Tibial nerve (tissue), 3 donors: ENCODE data around the gene MRPL1.

Experiments used
- EP300 ChIP-seq, 2 donors: sonication (generic); formaldehyde crosslinking; IDR thresholded peaks; one replicate each; pipeline ENCODE4 v1.6.1; 2017; ENCODE audit warnings: antibody characterized with exemption in 2 of 2, mild to moderate bottlenecking in 1 of 2
- POLR2A ChIP-seq, 2 donors: fragments of 450-650 bp; IDR thresholded peaks; one replicate each; pipeline ENCODE4 v1.6.1; 2017; ENCODE audit warnings: antibody characterized with exemption in 2 of 2, mild to moderate bottlenecking in 2 of 2, moderate library complexity in 2 of 2

GRCh38 chr4:77833126-77833724 lies 29.4 kb upstream of the MRPL1 start:
- TF ChIP-seq EP300 (IDR thresholded peaks at IDR 0.05): no peak
- no peak for TF ChIP-seq POLR2A (IDR thresholded peaks at IDR 0.05)
